GM19397 (cell line): ENCODE results near the gene CNTN4.
A peak's percentile ranks its signal among the peaks of the same experiment; 100 is the strongest.
"Not testable (repeated sequence)": the region's sequence is repeated elsewhere in the genome, so short reads cannot be mapped to it uniquely, and the experiment has no call there.

Source experiments
- ATAC-seq: cut with Tn5 transposase; IDR thresholded peaks from one replicate; pipeline ENCODE4 v1.9.1; 2021; ENCODE audit warnings: mild to moderate bottlenecking, moderate library complexity; ENCODE audit not compliant: unreplicated experiment

CNTN4 gene

DNA sequence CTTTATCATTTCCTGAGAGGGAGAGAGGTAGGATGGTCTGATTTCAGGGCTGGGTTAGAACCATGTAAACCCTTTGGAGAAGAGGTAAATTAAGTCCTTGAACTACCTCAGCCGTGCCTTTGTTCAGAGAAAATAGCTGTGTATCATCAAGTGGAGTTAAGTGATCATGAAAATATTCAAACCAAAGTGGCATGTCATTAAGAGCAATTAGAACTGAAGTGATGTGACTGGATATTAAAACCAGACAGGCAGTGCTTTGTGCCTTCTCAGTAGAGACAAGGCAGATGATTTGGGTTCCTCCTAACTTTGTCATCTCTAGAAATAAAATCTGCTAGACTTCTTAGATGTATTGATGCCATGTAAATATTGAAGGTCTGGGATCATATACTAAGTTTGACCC is 840.0 kb downstream of the CNTN4 start:
- no peak for ATAC-seq

DNA sequence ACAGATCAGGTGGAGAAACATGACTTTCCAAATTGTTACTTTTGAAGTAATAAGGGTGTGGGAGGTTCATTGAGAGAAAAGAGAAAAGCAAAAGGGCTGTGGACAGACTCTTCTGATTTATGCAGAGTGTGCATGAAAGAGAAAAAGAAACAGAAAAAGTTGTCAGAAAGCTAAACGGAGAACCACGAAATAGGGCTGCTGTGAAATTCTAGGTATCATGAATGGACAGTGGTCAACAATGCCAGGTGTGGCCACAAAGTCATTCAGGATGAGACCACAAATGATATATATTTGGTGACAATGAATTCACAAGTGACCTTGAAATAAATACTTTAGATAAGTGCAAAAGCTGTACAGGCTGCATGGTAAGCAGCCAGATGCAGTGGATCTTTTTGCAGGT is 841.4 kb downstream of the CNTN4 start:
- no peak for ATAC-seq

DNA sequence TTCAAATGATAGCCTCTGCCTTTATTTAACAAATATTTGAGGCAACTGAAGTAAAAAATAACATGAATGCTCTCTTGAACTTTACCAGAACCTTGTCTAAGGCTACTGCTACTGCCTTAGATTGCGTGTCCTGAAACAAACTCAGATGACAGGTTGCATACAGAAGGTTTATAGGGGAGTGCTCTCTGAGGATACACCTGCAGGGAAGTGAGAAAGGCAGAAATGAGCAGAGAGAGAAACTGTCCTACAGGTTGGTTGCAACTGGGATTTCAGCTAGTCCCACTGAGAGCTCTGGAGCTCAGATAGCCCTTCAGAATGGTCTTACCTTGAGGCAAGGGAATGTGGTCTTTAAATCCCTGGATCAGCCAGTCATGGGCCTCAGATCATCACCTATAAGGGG is 846.0 kb downstream of the CNTN4 start:
- peak; percentile 65 for ATAC-seq

DNA sequence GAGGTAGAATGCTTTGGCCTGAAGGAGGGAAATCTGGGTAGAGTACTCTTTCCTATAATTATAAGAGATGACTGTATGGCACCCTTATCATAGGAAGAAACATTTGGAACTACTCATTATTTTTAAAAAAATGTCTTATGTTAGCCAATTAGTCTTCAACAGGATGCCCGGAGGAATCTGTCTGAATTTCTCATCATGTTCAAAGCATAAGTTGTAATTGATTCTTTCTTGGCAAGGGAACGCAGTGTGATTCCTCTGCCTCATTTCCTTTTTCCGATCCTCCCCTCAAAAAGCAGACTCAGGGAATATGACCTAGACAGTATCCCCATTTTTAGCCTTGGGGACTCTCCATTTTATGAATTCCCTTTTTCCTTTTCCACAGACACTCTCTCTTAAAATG is 846.5 kb downstream of the CNTN4 start:
- no peak for ATAC-seq

DNA sequence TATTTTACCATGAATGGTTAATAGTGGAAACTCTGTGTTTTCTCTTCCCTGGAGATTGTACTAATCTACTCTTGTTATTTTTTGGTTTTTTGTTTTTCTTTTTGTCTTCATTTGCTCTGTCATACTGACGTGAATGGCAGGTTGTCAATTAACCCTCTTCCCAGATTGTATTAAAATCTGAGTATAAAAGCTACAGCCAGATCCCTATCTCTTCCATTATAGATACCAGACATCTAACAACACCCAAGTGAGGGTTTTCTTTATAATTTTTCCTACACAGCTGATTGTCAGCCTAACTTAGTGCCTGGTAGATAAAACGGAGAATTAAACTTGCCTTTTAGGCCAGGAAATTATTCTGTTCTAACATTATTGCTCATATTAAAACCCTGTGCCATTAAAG is 848.9 kb downstream of the CNTN4 start:
- ATAC-seq: no peak

DNA sequence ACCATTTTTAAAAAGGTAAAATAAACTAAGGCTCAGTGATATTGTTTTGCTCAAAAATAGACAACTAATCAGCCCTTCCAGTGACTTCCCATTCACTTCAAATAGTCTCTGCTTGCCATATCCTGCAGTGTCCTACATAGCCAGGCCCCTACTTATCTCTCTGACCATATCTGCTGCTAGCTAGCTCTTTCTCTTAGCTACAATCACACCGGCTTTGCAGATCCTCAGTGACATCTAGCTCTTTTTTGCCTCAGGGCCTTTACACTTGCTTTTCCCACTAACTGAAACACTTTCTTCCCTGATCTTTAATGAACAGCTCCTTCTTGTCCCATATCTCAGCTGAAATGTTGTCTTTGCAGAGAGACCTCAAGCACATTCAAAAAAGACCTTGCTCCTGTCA is 850.2 kb downstream of the CNTN4 start:
- ATAC-seq: no peak

DNA sequence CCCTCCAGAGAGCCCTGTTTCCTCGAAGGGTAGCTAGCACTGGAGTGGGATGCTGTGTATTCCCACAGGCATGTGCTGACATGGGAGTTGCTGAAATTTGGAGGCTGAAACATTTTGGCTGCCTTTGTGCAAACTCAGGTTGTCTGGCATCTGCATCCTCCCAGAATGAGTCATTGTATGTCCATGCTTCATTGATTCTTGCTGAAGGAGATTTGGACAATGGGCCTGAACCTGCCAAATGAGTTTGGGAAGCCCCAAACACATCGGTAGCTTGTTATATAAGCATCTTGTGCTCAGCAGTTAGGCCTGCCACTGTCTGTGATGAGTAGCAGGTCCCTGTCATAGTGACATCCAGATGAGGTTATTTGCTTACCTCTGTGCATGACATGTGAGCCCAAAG is 851.5 kb downstream of the CNTN4 start:
- ATAC-seq: no peak

DNA sequence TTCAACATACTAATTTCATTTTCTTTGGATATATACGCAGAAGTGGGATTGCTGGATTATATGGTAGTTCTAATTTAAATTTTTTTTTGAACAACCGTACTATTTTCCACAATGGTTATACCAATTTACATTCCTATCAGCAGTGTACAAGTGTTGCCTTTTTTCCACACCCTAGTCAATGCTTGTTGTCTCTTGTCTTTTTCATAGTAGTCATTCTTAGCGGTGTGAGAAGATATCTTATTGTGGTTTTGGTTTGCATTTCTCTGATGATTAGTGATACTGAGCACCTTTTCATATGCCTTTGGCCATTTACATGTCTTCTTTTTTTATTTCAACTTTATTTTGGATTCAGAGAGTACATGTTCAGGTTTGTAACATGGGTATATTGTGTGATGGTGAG is 858.4 kb downstream of the CNTN4 start:
- no peak for ATAC-seq

DNA sequence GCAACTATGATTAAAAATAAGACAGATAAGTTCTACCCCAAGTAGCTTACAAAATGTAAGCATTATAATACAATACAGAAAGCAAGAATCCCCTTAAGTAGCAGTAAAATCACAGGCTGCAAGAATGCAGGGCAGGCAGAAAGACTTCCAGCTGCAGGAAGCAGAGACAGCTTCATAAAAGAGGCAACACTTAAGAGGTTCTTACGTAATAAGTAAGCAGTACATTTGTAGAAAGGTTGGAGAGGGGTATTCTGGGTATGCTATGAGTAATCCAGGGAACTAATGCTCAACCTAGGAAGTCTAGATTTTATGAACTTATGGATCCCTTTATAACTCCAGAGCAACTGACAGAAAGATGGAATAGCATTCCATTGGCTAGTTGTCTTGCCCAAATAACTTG is 859.9 kb downstream of the CNTN4 start:
- no peak for ATAC-seq

DNA sequence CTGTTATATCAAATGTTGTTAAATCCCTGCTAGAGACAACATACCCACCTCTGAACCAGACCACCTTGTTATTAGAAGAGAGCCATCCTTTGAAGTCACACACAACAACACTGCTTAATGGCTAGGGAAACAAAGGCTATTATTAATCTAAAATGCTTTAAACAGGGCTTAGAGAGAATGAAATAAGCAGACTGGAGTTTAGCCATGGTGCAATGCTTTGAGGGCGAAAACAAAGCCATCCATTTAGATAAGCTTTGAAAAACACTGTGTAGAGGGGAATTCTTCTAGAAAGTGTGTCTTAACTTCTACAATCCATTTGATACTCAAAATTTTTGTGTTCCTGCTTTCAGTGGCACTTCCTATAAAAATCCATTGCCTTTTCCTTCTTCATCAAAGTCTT is 862.9 kb downstream of the CNTN4 start:
- no peak for ATAC-seq

DNA sequence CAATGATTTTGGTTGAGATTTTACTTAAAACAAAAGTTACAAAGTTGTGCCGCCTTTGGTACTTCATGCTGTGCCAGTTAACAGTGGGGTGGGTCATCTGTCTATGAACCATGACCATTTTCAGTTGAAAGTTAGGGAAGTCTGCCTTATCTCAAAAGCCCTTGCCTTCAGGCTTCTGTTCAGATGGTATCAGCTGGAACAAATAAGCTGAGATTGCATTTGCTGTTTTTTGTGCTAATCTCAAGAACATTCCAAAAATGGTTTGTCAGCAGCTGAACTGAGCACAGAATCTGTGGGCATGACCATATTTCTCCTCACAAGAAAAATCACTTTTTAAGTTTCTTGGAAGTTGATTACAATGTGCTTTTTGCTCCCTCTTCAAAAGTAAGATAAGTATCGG is 869.2 kb downstream of the CNTN4 start:
- no peak for ATAC-seq

DNA sequence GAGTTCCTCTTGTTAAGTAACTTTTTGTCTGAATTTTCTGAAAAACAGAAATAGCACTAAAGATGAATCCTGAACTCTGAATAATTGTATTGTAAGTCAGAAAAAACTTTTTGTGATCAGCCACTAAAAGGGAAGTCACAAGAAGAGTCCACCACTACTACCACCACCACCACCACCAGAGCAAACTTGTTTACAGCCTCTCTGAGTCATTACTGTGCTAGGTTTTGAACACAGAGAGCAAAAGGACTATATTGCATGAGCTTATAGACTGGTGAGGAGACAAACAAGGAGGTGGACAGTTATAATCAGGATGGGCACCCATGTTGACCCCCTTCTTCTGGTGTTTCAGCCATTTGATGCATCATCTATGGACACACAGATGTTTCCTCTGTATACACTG is 869.8 kb downstream of the CNTN4 start:
- ATAC-seq: no peak

DNA sequence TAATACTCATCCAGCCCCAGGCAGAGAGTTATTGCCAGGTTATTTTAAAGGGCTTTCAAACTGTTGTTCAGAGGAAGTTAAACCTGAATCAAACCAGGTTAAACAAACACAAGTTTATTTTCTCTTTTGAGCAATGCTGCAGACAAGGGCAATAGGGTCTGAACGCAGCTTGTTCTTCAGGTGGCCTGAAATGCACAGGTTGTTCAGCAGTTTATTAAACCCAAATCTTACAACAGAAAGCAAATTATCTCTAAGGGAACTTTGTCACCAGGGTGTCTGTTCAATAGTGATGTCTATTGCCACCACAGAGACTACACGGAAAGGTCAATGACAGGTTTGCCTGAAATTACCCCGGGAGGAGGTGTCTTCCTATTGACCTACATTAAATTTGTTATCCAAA is 877.5 kb downstream of the CNTN4 start:
- ATAC-seq: no peak

DNA sequence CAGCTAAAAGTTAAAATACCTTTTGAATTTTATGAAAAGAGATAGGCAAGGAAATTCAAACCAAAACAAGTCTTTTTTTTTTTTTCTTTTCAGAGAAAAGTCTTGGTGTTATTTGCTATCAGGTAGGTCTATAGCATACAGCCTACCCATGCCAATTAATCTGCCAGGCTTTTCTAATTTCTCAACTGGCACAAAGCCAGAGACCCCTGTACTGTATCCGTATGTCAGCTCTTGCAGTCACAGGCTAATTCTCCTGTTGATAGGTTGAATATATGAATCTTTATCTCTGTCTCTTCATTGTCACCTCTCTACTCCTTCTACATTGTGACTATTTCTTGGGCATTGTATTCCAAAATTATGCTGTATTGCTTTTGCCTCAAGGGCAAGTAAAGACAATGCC is 878.1 kb downstream of the CNTN4 start:
- no peak for ATAC-seq

DNA sequence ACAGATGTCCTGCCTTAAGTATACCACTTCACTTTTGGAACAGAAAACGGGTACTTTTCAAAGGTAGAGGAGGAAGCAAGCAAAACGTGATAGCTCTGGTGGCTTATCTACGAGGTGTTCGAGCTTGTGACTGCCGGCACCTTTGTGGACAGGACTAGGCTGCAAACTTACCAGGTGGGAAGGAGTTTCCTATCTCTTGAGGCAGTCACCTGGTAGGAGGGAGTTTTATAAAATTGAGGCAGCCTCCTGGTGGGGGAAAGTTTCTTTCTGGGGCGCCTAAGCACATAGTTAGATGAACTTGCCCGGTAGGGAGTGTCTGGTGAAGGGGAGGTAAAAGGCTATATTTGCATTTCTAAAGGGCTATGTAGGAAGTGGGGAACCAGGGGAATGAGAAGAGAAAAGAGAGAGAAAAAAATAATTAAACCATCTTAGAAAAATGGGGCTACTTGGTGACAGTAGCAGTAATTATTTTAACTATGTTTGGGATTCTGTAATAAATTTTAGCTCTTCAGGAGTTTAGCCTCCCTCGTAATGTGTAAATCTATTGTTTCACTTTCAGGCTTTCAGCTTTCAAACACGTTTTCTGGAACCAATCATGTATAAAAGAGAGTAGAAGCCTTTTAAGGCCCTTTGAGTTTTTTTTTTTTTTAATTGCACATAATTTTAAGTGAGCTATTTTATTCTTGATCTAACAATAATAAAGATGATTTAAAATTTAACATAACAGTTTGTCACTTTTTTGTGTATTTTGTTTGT is 880.5 kb downstream of the CNTN4 start:
- no peak for ATAC-seq

DNA sequence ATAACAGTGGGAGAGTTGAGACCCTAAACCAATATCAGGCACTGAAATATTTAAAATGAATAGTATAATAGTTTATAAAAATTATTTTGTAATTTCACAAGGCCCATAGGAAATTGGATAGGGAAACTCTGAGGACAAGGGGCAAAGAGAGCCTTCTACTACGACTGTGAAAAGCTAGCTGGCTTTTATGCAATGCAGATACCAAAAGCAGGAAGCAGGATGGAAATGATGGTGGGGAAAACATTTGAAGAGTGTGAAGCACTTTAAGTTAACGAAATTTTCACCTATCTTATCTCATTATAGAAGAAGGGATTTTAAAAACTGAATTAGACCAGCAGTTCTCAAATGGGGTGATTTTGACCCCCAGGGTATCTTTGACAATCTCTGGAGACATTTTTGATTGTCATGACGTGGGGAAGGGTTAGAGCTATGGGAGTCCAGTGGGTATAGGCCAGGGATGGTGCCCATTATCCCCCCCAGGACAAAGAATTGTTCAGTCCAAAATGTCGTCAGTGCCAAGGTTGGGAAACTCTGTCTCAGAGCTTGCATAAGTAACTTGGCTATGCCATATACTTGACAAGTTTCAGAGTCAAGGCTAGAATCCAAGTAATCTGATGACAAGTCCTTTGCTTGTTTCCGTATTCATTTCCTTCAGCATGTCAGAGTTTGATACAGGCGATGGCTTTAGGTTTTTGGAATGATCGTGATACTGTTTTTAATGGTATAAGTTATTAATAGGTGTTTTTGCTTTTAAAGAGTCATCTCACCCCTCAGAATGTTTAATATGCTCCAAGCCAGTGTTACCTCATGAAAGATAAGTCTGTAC is 885.6 kb downstream of the CNTN4 start:
- ATAC-seq: no peak

DNA sequence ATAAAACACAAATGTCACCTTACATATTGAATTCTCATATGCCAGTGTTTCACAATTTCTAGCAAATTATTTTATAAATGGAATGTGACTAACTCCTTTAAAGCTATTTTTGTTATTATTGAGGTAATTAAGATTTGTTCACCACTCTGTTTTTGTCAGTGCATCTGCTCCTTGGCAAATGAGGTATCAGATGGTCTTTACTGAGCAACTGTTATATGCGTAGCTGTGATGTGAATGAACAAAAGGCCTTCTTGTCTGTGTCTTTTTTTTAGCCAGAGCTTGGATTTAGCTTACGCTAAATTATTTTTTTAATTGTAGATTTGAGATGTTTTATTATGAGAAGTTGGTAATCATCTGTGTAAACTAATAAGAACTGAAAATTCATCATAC is 886.2 kb downstream of the CNTN4 start:
- ATAC-seq: no peak

DNA sequence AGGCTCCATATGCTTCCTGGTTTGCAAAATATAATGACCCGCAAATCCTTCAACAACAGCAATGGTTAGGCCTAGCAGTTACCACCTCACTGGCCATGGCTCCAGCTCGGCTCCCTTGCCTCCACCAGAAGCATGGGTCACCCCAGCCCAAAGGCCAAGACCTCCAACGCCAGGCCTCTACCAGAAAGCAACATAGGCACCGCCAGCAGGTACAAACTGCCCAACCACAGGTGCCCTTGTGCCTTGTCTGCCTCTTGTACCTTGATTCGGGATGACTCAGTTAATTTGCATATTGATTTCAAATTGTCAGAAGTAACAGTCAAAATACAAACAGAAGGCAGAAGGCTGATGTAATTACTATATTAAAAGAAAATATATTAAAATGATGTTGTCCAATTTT is 886.8 kb downstream of the CNTN4 start:
- ATAC-seq: no peak

DNA sequence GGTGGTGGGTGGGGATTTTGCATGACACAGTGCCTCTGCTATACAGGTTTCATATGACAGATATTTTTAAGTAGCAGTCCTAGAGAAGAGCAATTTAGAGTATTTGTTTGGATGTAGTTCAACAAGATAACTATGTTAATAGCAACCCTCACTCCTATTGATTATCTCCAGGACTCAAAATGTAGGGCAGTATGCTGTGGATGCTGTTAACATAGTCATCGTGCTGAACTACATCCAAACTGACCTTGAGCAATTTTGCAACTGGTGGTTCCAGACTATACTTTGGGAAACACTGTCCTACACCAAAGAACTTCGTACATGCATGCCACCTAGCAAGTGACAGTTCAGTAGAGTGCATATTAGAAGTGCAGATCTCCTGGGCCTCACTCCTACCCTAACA is 893.9 kb downstream of the CNTN4 start:
- no peak for ATAC-seq

DNA sequence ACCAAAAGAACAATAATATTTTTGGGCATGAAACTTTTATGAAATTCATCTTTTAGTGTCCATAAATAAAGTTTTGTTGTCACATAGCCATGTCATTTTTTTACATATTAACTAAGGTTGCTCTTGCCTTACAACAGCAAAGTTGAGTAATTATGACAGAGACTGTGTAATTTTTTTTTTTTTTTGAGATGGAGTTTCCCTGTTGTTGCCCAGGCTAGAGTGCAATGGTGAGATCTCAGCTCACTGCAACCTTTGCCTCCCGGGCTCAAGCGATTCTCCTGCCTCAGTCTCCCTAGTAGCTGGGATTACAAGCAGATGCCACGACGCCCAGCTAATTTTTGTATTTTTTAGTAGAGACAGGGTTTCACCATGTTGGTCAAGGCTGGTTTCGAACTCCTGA is 894.5 kb downstream of the CNTN4 start:
- not testable (repeated sequence) for ATAC-seq

DNA sequence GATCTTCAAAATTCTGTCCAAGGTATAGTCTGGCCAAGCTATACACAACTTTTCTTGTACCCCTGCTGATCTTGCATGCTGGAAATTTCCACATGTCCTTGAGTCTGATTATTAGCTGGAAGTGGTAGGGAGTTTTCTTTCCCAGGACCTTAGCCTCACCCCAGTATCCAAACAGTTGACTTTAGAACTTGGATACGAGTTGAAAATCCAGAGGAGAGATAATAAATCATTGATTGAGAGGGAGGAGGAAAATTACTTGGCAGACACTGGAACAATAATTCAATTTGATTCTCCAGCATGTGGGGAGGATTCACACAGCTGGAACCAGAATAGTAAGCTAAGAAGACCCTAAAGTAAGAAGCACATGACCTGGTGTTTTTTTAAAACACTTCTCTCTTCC is 895.1 kb downstream of the CNTN4 start:
- no peak for ATAC-seq

DNA sequence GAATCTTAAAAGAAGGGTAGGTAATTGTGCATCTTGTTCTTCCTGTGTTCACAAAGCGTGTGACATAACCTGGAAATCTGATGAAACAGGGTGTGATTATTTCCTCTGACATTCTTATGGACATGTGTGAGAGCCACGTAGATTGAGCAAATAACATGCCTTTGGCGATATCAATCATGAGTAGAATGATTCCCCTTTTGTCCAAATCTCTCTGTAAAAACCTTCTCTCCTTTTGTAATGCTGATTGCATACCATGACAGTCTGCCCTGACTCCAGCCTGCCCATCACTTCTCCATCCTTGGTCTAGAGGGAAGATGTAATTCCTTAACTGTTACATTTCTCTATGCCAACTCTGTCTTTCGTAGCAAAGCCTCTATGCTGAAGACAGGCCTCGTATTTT is 896.5 kb downstream of the CNTN4 start:
- ATAC-seq: no peak
